AG04450 (cell line): Measurements from ENCODE around the gene SEMA5A. TPM values are rescaled to one million over a fixed set of nuclear protein-coding genes. Genes with fewer than 3 reads are reported as not detected.
A peak's percentile ranks its signal among the peaks of the same experiment; 100 is the strongest.

Source experiments
- CTCF ChIA-PET: fragments of 300-600, 350-600 bp; formaldehyde crosslinking; extraction: SDS; loops from one replicate; lab custom pipeline; 2022; ENCODE audit warnings: antibody characterized with exemption, inconsistent platforms; lab: Charles Lee
- POLR2A ChIA-PET: fragments of 350-600 bp; formaldehyde crosslinking; extraction: SDS; loops from one replicate; lab custom pipeline; 2021; ENCODE audit warnings: antibody characterized with exemption, inconsistent platforms; lab: Yijun Ruan, JAX
- DNase-seq: peaks from one replicate; pipeline ENCODE4 v3.0.0-alpha.2; 2011; ENCODE audit warnings: low read depth, low spot score
- H3K27ac ChIP-seq: one replicate; pipeline ENCODE4 v1.5.1; 2012; ENCODE audit warnings: low read depth, low read length, control low read depth
- H3K27me3 ChIP-seq: one replicate; pipeline ENCODE4 v1.6.0; 2012; ENCODE audit warnings: low read length; ENCODE audit not compliant: control insufficient read depth, insufficient read depth
- H3K4me3 ChIP-seq: 2 replicates; pipeline ENCODE4 v1.5.1; 2011; ENCODE audit warnings: mild to moderate bottlenecking, low read depth, low read length, control low read depth
- H3K9me3 ChIP-seq: 2 replicates; pipeline ENCODE4 v1.5.1; 2012; ENCODE audit warnings: low read length; ENCODE audit not compliant: control insufficient read depth, insufficient read depth
- CTCF ChIP-seq: IDR thresholded peaks from 2 replicates; pipeline ENCODE4 v1.5.1; 2011; ENCODE audit warnings: low read depth, low read length, control low read depth, inconsistent platforms
- polyA plus RNA-seq: library from polyadenylated mRNA; depleted of rRNA; stranded (reverse); fragments of >200 nt; gene quantifications from 2 replicates; pipeline ENCODE4 v1.2.3, GENCODE V29; 2011

Gene SEMA5A
- polyA plus RNA-seq, 1 experiment, result 31.8 TPM

- Histone ChIP-seq H3K9me3 (no peaks in the 10 kb centered on the region; the same call in 1 of the 2 replicates), H3K27ac (no peak overlapping the region), H3K4me3 (no peak overlapping the region), H3K27me3 (no peaks in the 10 kb centered on the region)
- ChIA-PET POLR2A (no interaction called here), CTCF (interaction anchor here (0.6 to 3.9 kb wide), 18 partner anchors 10 to 1321 kb away, joined by 3 to 16 read pairs (median 3); no protein-coding TSS in a partner anchor)
- no peak for DNase-seq
- TF ChIP-seq CTCF, result peak; percentile 58
Measured at GRCh38 chr5:9207817-9208418, 338.0 kb downstream of the SEMA5A start.

GRCh38 chr5:9202636-9203035, 343.2 kb downstream of the SEMA5A start:
- peaks cover 2% of the 10 kb centered on the region; the same call in 1 of the 2 replicates for H3K9me3 ChIP-seq
- CTCF ChIA-PET, result no interaction called here
- TF ChIP-seq CTCF, result no peak

GRCh38 chr5:9201761-9202160, 344.1 kb downstream of the SEMA5A start:
- Histone ChIP-seq H3K9me3 (peaks cover 2% of the 10 kb centered on the region), H3K4me3 (no peak overlapping the region), H3K27me3 (no peaks in the 10 kb centered on the region), H3K27ac (no peak overlapping the region)
- ChIA-PET POLR2A (no interaction called here), CTCF (no interaction called here)
- TF ChIP-seq CTCF, result no peak
- no peak for DNase-seq

More at GRCh38 chr5:9202636-9203035, 343.2 kb downstream of the SEMA5A start:
- DNase-seq, result no peak
- no peak overlapping the region for H3K4me3 ChIP-seq
- H3K27me3 ChIP-seq, result no peaks in the 10 kb centered on the region
- POLR2A ChIA-PET, result no interaction called here
- H3K27ac ChIP-seq, result no peak overlapping the region

GRCh38 chr5:9201011-9201410, 344.9 kb downstream of the SEMA5A start:
- H3K27ac ChIP-seq, result no peak overlapping the region
- ChIA-PET CTCF (interaction anchor here (1.0 kb wide), 1 partner anchor 343 kb away, joined by 4 read pairs; no protein-coding TSS in a partner anchor), POLR2A (no interaction called here)
- DNase-seq, result no peak
- H3K9me3 ChIP-seq, result peaks cover 2% of the 10 kb centered on the region
- H3K27me3 ChIP-seq, result no peaks in the 10 kb centered on the region
- no peak overlapping the region for H3K4me3 ChIP-seq
- TF ChIP-seq CTCF, result no peak

- Histone ChIP-seq H3K27ac (no peak overlapping the region), H3K27me3 (no peaks in the 10 kb centered on the region), H3K4me3 (no peak overlapping the region), H3K9me3 (peaks cover 2% of the 10 kb centered on the region)
- TF ChIP-seq CTCF, result no peak
- ChIA-PET CTCF (interaction anchor here (1.3 kb wide), 1 partner anchor 346 kb away, joined by 3 read pairs; no protein-coding TSS in a partner anchor), POLR2A (interaction anchor here (0.8 kb wide), 1 partner anchor 330 kb away, joined by 6 read pairs; no protein-coding TSS in a partner anchor)
- DNase-seq, result no peak
Measured at GRCh38 chr5:9198394-9198793, 347.5 kb downstream of the SEMA5A start.
